Stomach (tissue), 4 donors: ENCODE results near the gene TESK2.

ENCODE experiments used
- EP300 ChIP-seq: sonication (generic); formaldehyde crosslinking; IDR thresholded peaks from one replicate; pipeline ENCODE4 v1.6.1; 2017; ENCODE audit warnings: antibody characterized with exemption
- POLR2A ChIP-seq, 4 donors: fragments of 450-650 bp; IDR thresholded peaks; one replicate each; pipeline ENCODE4 v1.6.1; 2016; ENCODE audit warnings: antibody characterized with exemption in 4 of 4, control low read depth in 2 of 4, mild to moderate bottlenecking in 1 of 4, moderate library complexity in 1 of 4
- POLR2AphosphoS5 ChIP-seq, 3 donors: sonication (generic); formaldehyde crosslinking; IDR thresholded peaks; one replicate each; pipeline ENCODE4 v1.6.1; 2016; ENCODE audit warnings: antibody characterized with exemption in 3 of 3
- TF ChIP-seq, protein P1 (sequence below), 7 experiments: fragments of 450-650 bp in 4 of 7; fragments of 200-600 bp in 3 of 7; sonication (generic) in 3 of 7; IDR thresholded peaks; one replicate each; pipeline ENCODE4 v1.5.1; 2016 to 2019; ENCODE audit warnings: antibody characterized with exemption in 7 of 7, control low read depth in 2 of 7, mild to moderate bottlenecking in 1 of 7

DNA sequence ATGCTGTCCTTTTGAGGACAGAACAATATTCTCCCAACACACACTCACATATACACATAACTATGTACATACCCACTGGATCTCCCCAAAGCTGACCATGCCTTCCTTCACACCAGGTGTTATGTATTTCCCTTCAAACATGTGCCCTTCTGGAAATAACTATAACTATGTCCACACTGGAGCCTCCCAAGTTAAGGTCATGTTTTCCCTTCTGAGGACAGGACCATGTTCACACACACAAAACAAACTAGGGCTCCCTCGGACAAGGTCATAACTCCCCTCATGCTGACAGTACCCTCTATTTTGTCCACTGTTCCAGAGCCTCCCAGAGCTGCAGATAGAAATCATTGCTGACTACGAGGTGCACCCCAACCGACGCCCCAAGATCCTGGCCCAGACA lies 16.9 kb upstream of the TESK2 start:
- TF ChIP-seq POLR2AphosphoS5 (IDR thresholded peaks at IDR 0.05) (no peak), POLR2A (IDR thresholded peaks at IDR 0.05) (no peak), EP300 (no peak)
- TF ChIP-seq, protein P1, sequence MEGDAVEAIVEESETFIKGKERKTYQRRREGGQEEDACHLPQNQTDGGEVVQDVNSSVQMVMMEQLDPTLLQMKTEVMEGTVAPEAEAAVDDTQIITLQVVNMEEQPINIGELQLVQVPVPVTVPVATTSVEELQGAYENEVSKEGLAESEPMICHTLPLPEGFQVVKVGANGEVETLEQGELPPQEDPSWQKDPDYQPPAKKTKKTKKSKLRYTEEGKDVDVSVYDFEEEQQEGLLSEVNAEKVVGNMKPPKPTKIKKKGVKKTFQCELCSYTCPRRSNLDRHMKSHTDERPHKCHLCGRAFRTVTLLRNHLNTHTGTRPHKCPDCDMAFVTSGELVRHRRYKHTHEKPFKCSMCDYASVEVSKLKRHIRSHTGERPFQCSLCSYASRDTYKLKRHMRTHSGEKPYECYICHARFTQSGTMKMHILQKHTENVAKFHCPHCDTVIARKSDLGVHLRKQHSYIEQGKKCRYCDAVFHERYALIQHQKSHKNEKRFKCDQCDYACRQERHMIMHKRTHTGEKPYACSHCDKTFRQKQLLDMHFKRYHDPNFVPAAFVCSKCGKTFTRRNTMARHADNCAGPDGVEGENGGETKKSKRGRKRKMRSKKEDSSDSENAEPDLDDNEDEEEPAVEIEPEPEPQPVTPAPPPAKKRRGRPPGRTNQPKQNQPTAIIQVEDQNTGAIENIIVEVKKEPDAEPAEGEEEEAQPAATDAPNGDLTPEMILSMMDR (IDR thresholded peaks at IDR 0.05) = no peak
